ENCODE results near the gene MESP2.

Gene MESP2

DNA sequence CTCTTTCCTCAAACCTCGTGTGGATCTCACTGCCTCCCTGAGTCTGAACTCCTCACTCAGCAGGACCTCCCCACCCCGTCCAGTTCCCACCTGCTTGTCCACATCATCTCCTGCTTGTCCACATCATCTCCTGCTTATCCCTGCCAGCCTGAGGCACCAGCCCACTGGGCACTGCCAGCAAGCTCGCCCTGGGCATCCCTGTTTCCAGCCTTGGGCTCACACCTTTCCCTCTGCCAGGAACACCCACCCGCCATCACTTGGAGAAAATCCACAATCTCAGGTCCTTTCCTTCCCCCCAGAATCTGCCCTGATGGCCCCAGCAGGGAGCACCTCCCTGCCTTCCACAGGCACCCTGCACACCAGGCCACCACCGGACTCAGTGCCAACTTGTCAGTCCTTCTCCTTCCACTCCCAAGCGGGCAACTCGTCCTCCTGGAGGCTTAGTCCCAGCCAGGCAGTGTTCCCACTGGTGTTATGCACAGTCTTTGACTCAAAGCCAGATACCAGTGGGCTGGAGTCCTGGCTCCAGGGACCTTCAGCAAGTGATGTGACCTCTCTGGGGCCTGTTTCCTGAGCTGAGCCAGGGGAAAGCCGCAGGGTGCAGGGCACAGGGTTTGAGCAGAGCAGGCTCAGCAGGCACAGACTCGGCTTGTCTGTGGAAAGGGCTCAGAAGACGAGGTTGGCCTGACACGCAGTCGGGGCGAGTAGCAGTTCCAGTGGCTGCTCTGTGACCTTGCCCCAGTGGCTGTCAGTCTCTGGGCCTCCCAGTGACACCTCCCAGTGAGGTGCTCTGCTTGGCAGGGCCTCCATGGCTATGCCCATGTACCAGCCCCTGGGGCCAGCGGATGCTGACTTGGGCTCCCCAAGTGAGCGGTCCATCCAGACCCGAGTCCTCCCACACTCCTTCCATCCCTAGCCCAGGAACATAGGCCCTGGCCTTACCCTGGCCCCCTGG, 9.5 kb upstream of the MESP2 start:
- H3K27me3 ChIP-seq (replicated peaks; ENCODE audit: control insufficient read depth, insufficient read depth, low read length, poor library complexity, severe bottlenecking), result no peaks in the 10 kb centered on the region
- no peaks in the 10 kb centered on the region for H3K36me3 ChIP-seq (ENCODE audit: control insufficient read depth, insufficient read depth, low read length)

DNA sequence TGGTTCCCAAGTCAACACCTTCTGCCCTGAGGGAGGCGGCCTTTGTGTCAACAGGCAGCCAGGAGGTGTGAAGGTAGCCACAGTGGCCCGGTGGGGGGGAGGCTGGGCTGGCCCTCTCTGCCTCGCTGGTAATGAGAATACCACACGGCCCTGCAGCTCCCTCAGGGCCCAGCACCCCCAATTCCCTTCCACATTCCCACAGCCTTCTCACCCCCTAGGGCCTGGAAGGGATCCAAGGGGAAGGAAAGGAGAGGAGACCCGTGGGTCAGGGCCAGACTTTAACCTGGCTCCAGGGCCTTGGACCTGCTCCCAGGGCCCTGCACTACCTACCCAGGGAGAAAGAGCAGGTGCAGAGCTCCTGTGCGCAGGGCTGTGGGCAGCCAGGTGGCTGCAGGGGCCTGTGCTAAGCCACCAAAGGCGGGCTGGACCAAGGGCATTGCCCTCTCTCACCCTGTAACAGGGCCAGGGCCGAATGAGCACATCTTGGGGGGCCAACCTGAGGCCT, 8.7 kb upstream of the MESP2 start:
- Histone ChIP-seq H3K27ac (ENCODE audit: insufficient read depth, low read length, poor library complexity, severe bottlenecking) (no peak overlapping the region), H3K4me1 (ENCODE audit: control insufficient read depth, insufficient read depth, low read length, poor library complexity, severe bottlenecking) (no peaks in the 10 kb centered on the region), H3K4me3 (ENCODE audit: insufficient read depth, low read depth, low read length, poor library complexity, severe bottlenecking) (no peak overlapping the region), H3K27me3 (replicated peaks; ENCODE audit: control insufficient read depth, insufficient read depth, low read length, poor library complexity, severe bottlenecking) (no peaks in the 10 kb centered on the region), H3K36me3 (ENCODE audit: control insufficient read depth, insufficient read depth, low read length) (no peaks in the 10 kb centered on the region), H3K9me3 (ENCODE audit: control insufficient read depth, low read length) (no peaks in the 10 kb centered on the region)
- DNase-seq, result no peak

More for the DNA sequence above, 9.5 kb upstream of the MESP2 start:
- Histone ChIP-seq H3K4me3 (ENCODE audit: insufficient read depth, low read depth, low read length, poor library complexity, severe bottlenecking) (no peak overlapping the region), H3K27ac (ENCODE audit: insufficient read depth, low read length, poor library complexity, severe bottlenecking) (no peak overlapping the region), H3K9me3 (ENCODE audit: control insufficient read depth, low read length) (no peaks in the 10 kb centered on the region), H3K4me1 (ENCODE audit: control insufficient read depth, insufficient read depth, low read length, poor library complexity, severe bottlenecking) (no peaks in the 10 kb centered on the region)
- DNase-seq, result no peak

DNA sequence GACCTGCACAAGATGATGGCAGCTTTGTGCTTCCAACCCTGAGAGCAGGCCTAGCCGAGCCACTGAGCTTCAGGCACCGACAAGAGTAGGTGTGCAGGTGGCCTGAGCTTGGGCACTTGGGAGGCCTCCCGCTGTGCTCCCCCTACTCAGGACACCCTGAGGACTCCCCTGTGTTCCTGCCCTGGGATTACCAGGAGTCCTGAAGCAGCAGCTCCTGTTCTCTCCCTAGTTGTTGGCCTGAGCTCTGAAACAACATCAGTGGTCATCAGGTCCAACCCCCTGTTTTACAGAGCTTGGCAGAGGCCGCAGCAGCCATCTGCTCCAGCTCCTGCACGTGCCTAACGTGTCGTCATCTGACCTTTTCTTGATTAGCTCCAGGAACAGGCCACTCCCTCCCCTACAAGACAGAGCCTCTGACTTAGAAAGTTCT, 8.0 kb upstream of the MESP2 start:
- Histone ChIP-seq H3K4me1 (ENCODE audit: control insufficient read depth, insufficient read depth, low read length, poor library complexity, severe bottlenecking) (no peaks in the 10 kb centered on the region), H3K27ac (ENCODE audit: insufficient read depth, low read length, poor library complexity, severe bottlenecking) (no peak overlapping the region), H3K27me3 (replicated peaks; ENCODE audit: control insufficient read depth, insufficient read depth, low read length, poor library complexity, severe bottlenecking) (no peaks in the 10 kb centered on the region), H3K9me3 (ENCODE audit: control insufficient read depth, low read length) (no peaks in the 10 kb centered on the region), H3K36me3 (ENCODE audit: control insufficient read depth, insufficient read depth, low read length) (no peaks in the 10 kb centered on the region), H3K4me3 (ENCODE audit: insufficient read depth, low read depth, low read length, poor library complexity, severe bottlenecking) (no peak overlapping the region)
- no peak for DNase-seq

DNA sequence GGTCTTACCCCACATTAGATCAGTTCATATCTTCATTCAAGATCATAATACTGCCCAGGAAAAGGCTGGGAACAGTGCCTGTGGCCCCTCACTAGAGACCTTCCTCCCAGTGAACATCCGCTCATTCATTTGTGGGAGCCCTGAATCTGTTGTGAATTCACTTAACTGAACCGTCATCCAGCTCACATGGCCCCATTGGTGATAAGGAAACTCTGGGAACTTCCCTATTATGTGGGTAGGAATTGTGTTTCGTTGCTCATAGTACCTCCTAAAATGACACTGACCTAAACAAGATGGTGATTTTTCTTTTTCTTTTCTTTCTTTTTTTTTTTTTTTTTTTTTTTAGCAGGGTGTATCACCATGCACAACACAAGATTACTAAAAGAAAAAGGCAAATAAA, 6.8 kb upstream of the MESP2 start:
- no peaks in the 10 kb centered on the region for H3K9me3 ChIP-seq (ENCODE audit: control insufficient read depth, low read length)

DNA sequence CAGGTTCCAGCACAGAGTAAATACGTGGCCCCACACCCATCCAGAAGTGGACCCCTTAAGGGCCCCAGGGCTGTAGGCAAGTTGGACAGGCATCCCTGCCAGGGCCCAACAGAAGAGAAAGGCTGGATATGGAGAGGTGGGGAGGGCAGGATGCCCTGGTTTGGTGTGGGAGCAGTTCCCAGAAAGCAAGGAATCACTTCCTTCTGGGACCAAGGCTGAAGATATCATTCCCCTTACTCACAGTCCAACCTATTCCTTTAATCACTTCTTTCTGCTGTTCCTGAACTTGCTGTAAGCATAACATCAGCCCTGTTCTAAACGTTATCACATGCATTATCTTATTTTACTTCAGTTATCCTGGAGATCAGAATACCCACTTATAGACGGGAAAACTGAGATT, 6.1 kb upstream of the MESP2 start:
- no peak for DNase-seq
- no peaks in the 10 kb centered on the region for H3K4me1 ChIP-seq (ENCODE audit: control insufficient read depth, insufficient read depth, low read length, poor library complexity, severe bottlenecking)
- H3K4me3 ChIP-seq (ENCODE audit: insufficient read depth, low read depth, low read length, poor library complexity, severe bottlenecking), result no peak overlapping the region
- H3K27ac ChIP-seq (ENCODE audit: insufficient read depth, low read length, poor library complexity, severe bottlenecking), result no peak overlapping the region
- H3K27me3 ChIP-seq (replicated peaks; ENCODE audit: control insufficient read depth, insufficient read depth, low read length, poor library complexity, severe bottlenecking), result no peaks in the 10 kb centered on the region
- H3K9me3 ChIP-seq (ENCODE audit: control insufficient read depth, low read length), result no peaks in the 10 kb centered on the region
- no peaks in the 10 kb centered on the region for H3K36me3 ChIP-seq (ENCODE audit: control insufficient read depth, insufficient read depth, low read length)

More for the DNA sequence above, 6.8 kb upstream of the MESP2 start:
- Histone ChIP-seq H3K27ac (ENCODE audit: insufficient read depth, low read length, poor library complexity, severe bottlenecking) (no peak overlapping the region), H3K36me3 (ENCODE audit: control insufficient read depth, insufficient read depth, low read length) (no peaks in the 10 kb centered on the region), H3K4me1 (ENCODE audit: control insufficient read depth, insufficient read depth, low read length, poor library complexity, severe bottlenecking) (no peaks in the 10 kb centered on the region), H3K4me3 (ENCODE audit: insufficient read depth, low read depth, low read length, poor library complexity, severe bottlenecking) (no peak overlapping the region), H3K27me3 (replicated peaks; ENCODE audit: control insufficient read depth, insufficient read depth, low read length, poor library complexity, severe bottlenecking) (no peaks in the 10 kb centered on the region)
- no peak for DNase-seq

DNA sequence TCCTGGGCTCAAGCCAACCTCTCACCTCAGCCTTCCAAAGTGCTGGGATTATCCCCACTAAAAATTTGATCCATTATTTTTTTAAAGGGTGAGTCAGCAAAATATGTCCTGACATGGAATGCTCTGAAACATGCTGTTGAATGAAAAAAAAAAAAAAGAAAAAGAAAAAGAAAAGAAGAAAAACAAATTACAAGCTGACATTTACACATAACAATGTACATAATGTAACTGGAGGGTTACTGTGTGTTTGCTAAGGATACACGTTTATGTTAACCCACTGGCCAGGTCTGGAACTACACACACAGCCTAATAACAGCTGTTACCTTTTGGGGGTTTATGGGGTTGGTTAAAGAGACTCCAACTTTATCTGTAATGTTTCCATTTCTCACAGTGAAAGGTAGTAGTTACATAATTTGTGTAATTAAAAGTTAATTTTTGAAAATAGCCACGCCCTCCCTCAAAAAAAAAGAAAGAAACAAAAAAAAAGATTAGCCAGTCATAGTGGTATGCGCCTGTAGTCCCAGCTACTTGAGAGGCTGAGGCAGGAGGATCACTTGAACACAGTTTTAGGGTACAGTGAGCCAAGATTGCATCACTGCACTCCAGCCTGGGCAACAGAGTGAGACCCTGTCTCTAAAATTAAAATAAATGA, 3.1 kb upstream of the MESP2 start:
- no peak overlapping the region for H3K4me3 ChIP-seq (ENCODE audit: insufficient read depth, low read depth, low read length, poor library complexity, severe bottlenecking)
- no peaks in the 10 kb centered on the region for H3K9me3 ChIP-seq (ENCODE audit: control insufficient read depth, low read length)
- H3K36me3 ChIP-seq (ENCODE audit: control insufficient read depth, insufficient read depth, low read length), result no peaks in the 10 kb centered on the region
- no peak for DNase-seq
- H3K27ac ChIP-seq (ENCODE audit: insufficient read depth, low read length, poor library complexity, severe bottlenecking), result no peak overlapping the region
- H3K4me1 ChIP-seq (ENCODE audit: control insufficient read depth, insufficient read depth, low read length, poor library complexity, severe bottlenecking), result peaks cover 5% of the 10 kb centered on the region
- peaks cover 12% of the 10 kb centered on the region for H3K27me3 ChIP-seq (replicated peaks; ENCODE audit: control insufficient read depth, insufficient read depth, low read length, poor library complexity, severe bottlenecking)

DNA sequence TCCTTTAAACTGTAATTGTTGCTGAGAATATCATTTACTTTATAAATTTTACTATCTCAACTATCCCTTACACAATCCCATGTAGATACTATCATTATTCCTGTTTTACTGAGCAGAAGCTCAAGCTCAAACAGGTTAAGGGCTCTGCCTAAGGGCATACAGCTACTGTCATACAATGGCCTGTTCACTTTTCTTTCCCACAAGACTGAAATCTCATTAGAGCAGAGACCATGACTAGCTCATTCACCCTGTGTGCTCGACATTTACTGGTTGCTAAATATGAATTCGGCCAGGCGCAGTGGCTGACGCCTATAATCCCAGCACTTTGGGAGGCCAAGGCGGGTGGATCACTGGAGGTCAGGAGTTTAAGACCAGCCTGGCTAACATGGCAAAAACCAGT, 1.6 kb upstream of the MESP2 start:
- peaks cover 5% of the 10 kb centered on the region for H3K4me1 ChIP-seq (ENCODE audit: control insufficient read depth, insufficient read depth, low read length, poor library complexity, severe bottlenecking)
- no peak for DNase-seq
- H3K27me3 ChIP-seq (replicated peaks; ENCODE audit: control insufficient read depth, insufficient read depth, low read length, poor library complexity, severe bottlenecking), result peaks cover 12% of the 10 kb centered on the region
- H3K9me3 ChIP-seq (ENCODE audit: control insufficient read depth, low read length), result no peaks in the 10 kb centered on the region
- no peak overlapping the region for H3K27ac ChIP-seq (ENCODE audit: insufficient read depth, low read length, poor library complexity, severe bottlenecking)
- no peaks in the 10 kb centered on the region for H3K36me3 ChIP-seq (ENCODE audit: control insufficient read depth, insufficient read depth, low read length)
- no peak overlapping the region for H3K4me3 ChIP-seq (ENCODE audit: insufficient read depth, low read depth, low read length, poor library complexity, severe bottlenecking)

DNA sequence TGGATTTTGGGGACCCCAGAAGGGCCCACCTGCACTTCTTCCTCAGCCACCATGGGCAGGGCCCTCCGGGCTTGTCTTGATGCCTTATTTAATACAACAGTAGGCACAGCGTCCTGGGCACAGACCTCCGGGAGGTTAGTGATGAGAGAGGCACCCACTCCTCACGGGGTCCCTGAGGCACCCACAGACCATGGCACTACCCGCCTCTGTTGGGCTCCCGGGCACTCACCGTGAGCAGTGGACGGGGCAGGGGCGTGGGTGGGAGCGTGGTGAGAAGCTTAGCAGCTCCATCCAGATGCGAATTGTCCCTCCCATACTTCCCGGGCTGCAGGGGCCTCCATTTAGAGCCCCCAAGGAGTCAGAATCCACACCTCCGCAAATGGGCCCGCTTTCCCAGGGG, 317 bp upstream of the MESP2 start:
- no peak for DNase-seq
- H3K9me3 ChIP-seq (ENCODE audit: control insufficient read depth, low read length), result no peaks in the 10 kb centered on the region
- H3K4me3 ChIP-seq (ENCODE audit: insufficient read depth, low read depth, low read length, poor library complexity, severe bottlenecking), result no peak overlapping the region
- H3K4me1 ChIP-seq (ENCODE audit: control insufficient read depth, insufficient read depth, low read length, poor library complexity, severe bottlenecking), result peaks cover 5% of the 10 kb centered on the region
- no peak overlapping the region for H3K27ac ChIP-seq (ENCODE audit: insufficient read depth, low read length, poor library complexity, severe bottlenecking)
- peaks cover 12% of the 10 kb centered on the region for H3K27me3 ChIP-seq (replicated peaks; ENCODE audit: control insufficient read depth, insufficient read depth, low read length, poor library complexity, severe bottlenecking)
- H3K36me3 ChIP-seq (ENCODE audit: control insufficient read depth, insufficient read depth, low read length), result no peaks in the 10 kb centered on the region

DNA sequence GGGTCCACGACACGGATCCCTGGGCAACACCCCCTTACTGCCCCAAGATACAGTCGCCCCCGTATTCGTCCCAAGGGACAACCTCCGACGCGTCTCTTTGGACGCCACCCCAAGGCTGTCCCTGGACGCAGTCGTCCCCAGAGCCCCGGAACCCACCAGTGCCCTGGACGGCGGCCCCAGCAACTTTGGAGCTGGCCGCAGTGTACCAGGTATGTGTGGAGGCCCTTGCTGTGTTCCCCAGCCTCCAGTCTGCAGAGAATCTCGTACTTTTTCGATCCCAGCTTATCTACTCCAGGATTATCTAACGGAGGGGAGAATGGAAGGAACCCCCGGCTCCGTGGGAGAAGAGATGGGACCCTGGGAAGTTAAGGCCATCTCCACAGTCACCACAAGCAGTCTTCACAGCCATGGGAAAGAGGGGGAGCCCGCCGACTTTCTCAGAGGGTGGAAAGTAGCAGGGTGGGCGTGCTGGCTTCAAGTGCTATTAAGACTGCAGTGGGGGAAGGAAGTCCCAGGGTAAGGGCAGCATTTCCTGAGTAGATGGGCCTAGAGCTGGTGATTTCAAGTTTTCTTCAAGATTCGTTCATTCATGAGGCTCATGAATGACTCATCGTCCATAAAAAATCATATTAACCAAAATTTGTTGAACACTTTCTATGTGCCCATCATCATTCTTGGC, 1.1 kb downstream of the MESP2 start:
- H3K9me3 ChIP-seq (ENCODE audit: control insufficient read depth, low read length), result no peaks in the 10 kb centered on the region
- no peak overlapping the region for H3K27ac ChIP-seq (ENCODE audit: insufficient read depth, low read length, poor library complexity, severe bottlenecking)
- no peak for DNase-seq
- no peak overlapping the region for H3K4me3 ChIP-seq (ENCODE audit: insufficient read depth, low read depth, low read length, poor library complexity, severe bottlenecking)
- H3K27me3 ChIP-seq (replicated peaks; ENCODE audit: control insufficient read depth, insufficient read depth, low read length, poor library complexity, severe bottlenecking), result peaks cover 12% of the 10 kb centered on the region
- no peaks in the 10 kb centered on the region for H3K36me3 ChIP-seq (ENCODE audit: control insufficient read depth, insufficient read depth, low read length)
- peaks cover 5% of the 10 kb centered on the region for H3K4me1 ChIP-seq (ENCODE audit: control insufficient read depth, insufficient read depth, low read length, poor library complexity, severe bottlenecking)

Measured in effector memory CD4-positive, alpha-beta T cell (primary cell).